Stimulated activated CD4-positive, alpha-beta T cell treated with anti-CD3 and anti-CD28 coated beads, Interleukin-15, amount 100 ng/mL, for 24 hours (primary cell): ENCODE measurements around the gene NXF1.
"Not testable (repeated sequence)": the region's sequence is repeated elsewhere in the genome, so short reads cannot be mapped to it uniquely, and the experiment has no call there.

ENCODE experiments used
- DNase-seq: peaks from one replicate; pipeline ENCODE4 v3.0.0-alpha.2; 2020

Gene NXF1

DNA sequence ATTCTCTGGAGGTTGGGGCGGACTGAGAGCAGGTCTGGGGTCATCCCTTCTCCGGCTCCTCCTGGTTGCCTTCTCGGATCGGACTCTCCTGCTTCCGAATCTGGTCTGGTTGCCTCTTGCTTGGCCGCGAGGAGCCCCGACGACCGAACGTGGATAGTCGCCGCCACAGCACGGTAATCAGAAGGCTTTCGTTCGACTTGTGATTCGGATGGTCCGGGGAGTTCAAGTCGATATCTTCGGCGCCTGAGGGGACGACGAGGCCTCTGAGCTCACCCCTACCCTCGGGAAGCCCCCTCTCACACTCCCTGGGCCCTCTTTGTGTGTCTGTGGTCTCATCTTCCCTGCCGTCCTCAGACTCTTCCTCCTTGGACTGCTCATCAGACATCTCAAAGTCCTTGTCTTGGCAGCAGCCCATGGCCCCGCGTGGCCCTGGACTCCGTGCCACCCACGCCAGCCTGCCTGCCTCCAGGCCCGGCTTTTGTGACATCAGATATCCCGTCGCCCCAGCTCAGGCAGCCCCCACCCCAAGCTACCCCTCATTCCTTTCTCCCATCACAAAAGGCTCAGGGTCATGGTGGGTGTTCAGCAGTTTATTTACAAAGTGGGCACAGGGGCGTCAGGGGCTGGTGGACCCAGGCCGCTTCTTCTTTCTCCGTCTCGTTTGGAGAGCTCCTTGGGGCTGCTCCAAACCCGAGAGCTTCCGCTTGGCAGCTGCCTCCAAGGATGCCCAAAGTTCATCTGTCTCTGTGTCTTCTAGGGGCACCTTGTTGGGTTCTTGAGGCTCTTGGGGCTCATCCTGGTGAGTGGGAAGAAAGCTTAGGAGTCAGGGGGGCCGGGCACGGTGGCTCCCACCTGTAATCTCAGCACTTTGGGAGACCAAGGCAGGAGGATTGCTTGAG is 27.3 kb upstream of the NXF1 start, which contains the start of gene TEX54:
Gene TEX54, minus strand, starts transcription at position 506 of the 899 bp plus-strand sequence.
- DNase-seq, result no peak

DNA sequence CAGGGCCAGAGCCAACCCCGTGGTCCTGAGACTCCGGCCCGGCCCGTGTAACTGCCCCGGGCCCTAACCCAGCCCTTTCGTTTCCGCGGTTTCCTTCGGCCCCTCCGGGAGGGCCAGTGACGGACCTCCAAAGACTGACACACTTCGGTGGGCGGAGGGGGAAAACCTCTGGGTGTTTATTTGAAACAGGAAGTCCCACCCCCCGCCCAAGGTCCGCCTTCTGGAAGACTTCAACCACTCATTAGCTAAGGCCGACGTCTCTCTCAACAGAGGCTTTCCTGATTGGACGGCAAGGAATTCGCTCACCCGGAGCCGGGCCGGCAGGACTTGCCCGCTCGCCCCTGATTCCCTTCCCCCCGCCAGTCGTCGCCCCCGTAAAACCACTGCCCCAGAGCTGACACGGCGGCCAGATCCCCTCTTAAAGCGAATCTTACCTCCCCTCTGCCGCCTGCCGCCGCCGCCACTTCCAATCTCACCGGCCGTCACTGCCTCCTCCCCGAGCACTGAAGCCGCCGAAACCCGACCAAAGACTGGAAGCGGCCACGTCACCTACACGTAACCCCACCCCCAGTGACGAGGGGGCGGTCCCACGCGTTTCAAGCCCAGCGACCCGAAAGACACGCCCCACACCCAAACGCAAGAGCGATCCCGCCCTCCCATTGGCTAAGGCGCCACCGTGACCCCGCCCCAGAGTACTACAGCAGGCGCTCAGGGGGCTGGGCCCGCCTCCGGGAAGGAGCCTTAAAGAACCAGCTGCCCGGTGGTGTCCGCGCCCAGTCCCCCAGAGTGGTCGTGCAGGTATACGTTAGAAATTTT is 26.5 kb upstream of the NXF1 start, which contains the start of gene STX5:
Gene STX5, minus strand, starts transcription at position 532 of the 816 bp plus-strand sequence. CDS start 808 bp downstream, outside the sequence.
- DNase-seq, result peak; percentile 100

DNA sequence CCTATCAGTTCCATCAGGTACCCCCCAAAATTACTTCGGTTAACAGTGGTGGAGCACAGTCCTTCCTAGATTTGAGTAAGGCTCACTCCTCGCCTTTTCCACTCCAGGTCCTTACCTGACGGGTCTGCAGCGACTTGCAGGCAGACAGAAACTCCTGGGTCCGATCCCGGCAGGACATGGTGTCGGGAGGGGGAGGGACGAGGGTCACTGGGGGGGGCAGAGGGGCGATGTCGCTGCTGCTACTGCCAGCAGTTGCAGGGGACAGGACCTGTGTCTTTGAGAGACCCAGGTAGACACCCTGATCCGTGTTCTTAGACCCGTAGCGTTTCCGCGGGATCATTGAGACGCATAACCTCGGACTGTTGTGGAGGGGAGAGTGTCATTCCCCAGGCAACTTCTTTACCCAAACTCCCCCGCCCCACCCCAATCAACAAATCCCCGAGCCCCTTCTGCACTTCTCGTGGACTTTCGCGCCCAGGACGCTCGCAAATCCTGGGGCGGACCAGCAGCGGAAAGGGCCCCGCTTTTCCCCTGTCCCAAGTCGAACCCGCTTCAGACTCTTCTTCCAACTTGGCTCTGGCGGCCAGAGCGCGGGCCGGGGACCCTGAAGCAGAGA is 25.8 kb upstream of the NXF1 start:
- no peak for DNase-seq

DNA sequence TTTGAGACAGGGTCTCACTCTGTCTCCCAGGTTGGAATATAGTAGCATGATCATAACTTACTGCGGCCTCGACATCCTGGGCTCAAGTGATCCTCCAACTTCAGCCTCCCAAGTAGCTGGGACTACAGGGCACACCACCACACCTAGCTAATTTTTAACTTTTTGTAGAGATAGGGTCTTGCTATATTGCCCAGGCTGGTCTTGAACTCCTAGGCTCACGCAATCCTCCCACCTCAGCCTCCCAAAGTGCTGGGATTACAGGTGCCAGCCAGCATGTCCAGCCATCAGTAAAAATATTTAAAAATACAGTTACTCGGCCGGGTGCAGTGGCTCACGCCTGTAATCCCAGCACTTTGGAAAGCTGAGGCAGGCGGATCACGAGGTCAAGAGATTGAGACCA is 22.9 kb upstream of the NXF1 start:
- not testable (repeated sequence) for DNase-seq

DNA sequence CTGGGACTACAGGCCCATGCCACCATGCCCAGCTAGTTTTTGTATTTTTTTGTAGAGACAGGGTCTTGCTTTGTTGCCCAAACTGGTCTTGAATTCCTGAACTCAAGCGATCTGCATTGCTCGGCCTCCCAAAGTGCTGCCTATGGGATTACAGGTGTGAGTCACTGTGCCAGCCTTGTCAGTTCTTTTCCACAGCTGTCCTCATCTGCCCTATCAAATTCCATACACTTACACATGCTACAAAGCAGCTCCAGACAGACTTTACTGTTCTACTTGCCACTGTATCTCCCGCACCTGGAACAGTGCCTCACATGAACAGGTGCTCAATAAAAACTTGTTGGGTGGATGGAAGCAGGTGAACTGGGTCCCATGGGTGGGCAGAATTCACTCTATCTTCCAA is 18.4 kb upstream of the NXF1 start:
- DNase-seq, result no peak

DNA sequence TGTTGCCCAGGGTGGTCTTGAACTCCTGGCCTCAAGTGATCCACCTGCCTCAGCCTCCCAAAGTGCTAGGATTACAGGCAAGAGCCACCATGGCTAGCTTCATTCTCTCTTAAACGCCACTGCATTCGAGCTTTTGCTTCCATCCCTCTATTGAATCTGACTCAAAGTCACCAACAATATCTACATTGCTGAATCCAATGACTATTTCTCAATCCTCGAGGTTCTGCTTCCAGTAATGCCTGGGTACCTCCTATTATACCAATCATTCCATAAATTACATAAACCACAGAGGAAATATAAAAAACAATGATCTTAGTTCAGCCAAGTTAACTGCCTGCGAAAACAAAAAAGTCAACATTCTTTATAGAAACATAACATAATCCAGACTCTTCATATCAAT is 11.9 kb upstream of the NXF1 start:
- DNase-seq, result no peak

DNA sequence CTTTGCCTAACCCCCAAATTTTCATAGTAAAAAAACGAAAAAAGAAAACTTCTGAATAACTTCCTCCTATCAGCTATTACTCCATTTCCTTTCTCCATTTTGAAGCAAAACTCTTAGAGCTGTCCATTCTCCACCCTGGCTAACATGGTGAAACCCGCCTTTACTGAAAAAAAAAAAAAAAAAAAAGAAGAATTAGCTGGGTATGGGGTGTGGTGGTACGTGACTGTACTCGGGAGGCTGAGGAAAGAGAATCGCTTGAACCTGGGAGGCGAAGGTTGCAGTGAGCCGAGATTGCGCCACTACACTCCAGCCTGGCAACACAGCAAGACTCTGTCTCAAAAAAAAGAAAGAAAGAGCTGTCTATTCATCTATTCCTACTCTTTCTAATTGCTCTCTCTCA is 11.3 kb upstream of the NXF1 start:
- no peak for DNase-seq

DNA sequence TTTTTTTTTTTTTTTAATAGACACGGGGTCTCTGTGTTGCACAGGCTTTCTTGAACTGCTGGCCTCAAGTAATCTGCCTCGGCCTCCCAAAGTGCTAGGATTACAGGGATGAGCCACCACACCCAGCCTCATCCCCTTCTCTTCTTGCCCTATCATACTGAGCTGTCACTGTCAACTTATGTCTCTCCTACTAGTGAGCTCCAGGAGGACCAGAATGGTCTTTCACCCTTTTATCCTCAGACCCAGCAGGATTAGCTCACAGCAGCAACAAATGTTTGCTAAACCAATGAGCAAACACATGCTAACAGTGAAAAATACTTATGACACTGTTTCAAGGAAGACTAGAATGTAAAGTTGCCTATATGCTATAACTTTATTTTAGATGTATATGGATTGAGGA is 6.4 kb upstream of the NXF1 start:
- no peak for DNase-seq

DNA sequence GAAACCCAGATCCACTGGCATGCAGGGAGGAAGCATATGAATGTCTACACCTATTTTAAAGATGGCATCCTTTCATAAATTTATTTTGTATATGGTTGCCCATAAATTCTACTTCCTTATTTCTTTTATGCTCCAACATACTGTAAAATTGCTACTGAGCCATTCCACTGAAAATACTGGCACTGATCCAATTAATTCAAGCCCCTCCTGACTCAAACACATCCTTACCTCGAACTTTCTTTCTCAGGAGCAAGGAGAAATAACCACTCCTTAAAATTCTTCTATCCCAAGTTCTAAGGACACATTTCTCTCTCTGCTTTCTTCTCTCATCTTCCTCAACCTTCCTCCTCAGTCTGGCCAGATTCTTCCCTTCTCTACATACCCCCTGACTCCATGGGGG is 5.5 kb upstream of the NXF1 start:
- no peak for DNase-seq

DNA sequence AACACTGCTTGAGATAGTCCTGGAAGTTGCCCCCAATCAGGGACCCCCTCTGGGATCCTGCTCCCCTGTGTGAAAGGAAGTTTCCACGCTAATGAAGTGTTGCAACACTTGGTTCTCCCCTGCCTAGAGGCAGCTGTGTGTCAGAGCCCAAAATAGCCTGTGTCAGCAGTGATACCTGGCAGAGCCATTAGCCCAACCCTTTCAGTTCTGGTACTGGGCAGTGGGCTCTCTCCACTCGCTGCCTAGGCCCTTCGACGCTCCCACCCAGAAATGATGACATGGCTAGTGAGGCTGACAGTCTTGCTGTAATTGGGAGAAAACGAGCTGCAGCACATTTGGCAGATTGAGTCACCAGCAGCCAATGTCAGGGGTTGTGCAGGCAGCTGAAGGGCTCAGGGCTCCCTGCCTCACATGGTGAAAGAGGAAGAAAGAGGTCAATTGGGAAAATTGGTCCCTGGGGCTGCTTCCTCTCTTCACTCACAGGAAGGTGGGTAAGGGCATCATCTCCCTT is 1.4 kb upstream of the NXF1 start:
- no peak for DNase-seq

DNA sequence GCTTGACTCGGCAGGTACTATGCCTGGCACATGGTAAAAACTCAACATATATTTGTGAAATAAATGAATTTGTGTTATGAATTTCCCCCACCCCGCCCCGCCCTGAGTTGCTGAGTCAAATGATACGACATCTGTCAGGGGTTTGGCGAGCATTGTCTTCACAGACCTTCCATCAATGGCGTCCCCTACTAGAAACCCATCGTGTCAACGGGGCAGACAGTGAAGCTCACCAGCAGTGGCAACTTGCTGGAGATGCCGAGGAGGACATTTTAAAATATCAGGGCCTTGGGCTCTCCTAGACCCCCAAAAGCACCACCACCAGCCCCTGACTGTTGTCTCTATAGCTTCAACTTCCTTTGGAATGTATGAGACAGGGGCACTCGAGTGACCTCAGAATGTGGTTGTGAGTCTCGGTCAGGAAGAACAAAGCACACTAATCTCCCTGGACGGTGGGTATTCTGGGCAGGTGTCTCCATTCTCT is 761 bp upstream of the NXF1 start:
- peak; percentile 45 for DNase-seq

DNA sequence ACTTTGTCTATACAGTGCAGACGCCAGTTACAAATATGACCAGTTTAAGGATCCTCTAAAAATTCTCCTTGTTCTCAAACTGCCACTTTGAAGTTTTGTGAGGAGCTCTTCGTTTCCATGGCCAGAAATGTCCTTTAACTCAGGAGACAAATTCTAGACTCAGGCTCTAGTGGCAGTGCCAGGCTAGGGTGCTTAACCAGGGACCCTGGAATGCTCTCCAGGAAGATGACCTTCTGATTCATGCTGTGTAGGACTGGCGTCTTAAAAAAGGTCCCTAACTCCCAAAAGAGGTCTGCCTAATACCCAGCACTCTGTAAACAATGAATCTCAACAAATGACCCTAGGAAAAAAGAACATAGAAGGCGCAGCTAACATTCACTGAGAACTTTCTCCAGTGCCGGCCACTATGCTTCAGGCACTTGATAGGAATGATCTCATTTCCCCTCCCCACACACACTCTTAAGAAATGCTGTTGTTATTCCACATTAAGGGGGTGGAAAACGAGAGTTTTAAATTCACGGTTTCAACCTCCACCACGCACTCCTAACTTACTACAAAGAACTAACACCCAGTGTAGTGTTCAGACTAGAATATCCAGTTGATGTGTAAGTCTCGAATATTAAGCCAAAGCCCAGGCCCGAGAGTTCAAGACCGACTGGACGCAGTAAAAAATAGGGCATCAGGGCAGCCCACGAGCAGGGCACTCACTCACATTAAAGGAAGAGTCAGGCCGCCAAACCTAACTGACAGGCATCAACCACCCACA is 747 bp downstream of the NXF1 start:
- no peak for DNase-seq

DNA sequence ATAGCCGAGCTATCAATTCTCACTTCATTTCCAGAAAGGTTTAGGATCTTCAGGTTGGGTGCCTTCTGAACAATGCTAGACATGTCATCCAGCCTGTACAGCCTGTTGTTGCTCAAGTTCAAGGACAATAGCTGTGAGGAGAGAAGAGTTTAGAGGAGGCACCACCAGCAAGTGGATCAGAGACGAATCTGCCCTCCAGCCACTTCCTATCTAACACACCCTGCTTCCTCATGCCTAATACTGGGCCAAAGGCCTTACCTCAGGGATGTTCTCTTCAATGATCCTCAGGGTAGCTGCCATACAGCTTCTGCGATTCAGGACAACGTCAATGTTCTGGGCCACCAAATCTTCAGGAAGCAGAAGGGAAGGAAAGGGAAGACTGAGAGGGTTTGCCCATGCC is 4.2 kb downstream of the NXF1 start:
- DNase-seq, result no peak

DNA sequence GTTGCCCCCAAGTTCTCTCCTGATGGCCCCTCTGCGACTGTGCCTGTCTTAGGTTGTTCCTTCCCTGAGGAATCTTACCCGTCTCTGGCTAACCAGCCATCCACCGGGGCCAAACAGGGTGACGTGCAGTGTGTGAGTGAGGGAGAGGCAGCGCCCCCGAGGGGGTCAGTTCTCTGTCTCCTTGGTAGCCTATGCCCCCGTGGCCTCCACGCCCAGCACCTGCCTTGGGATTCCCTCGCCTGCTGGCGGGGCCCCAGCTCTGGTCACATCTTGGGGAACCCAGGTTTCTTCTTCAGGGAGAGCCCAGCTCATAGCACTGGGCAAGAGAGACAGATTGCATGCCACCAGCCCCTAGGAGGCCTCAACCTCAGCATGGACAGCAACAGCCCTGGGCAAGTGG is 5.8 kb downstream of the NXF1 start:
- DNase-seq, result no peak

DNA sequence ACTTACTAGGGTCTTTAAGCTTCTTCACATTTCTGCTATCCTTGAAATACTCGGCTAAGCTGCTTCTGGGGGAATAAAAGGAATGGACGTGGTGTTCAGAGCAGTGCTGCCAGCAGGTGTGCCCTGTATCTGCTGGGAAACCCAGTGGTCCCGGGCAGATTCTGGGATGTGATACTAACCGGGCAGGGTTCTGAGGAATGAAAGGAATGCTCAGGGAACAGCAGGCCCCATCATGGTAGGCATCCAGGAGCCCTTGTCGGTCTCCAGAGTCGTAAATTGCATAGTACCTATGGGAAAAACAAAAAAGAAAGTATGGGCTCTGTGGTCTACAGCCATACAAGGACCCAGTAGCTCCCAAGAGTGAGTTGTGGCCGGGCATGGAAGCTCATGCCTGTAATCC is 9.0 kb downstream of the NXF1 start:
- DNase-seq, result no peak

DNA sequence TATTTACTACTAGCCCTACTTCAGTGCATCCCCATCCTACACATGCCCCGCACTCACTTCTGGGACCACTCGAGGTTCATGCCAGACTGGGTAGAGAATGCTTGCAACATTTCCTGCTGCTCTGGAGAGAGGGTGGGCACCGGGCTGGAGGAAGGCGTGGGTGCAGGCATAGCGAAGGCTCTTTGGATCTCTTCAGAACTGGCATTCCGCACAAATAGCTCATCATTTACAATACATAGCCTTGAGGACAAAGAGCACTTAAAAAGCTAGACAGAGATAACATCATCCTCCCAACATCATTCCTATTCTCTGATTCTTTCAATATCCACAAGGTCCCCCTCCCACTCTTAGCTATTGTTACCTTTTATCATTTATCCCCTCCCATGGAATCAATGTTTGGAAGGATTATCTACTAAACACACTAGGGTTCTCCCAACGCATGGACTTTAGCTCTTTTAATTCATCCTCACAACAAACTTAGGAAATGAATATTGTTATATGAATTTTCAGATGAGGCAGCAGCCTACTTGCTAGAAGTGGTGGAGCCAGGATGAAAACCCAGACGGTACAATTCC is 11.0 kb downstream of the NXF1 start:
- DNase-seq, result no peak

DNA sequence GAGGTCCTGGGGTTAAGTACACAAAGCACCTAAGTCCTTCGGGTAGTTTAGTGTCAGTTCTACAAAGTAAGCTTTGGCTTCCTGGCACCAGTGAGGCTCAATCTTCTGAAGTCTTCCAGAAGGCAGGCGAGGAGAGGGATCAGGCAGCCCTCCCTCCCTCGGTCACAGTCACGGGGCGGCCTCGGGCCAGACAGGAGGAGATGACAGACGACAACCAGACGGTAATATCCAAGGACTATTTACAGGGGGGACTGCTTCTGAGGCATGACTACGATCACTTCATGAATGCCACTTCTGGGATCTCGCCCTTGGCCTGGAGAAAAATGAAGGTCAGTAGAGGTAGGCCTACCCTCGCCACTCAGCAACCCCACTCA is 13.1 kb downstream of the NXF1 start:
- peak; percentile 23 for DNase-seq

DNA sequence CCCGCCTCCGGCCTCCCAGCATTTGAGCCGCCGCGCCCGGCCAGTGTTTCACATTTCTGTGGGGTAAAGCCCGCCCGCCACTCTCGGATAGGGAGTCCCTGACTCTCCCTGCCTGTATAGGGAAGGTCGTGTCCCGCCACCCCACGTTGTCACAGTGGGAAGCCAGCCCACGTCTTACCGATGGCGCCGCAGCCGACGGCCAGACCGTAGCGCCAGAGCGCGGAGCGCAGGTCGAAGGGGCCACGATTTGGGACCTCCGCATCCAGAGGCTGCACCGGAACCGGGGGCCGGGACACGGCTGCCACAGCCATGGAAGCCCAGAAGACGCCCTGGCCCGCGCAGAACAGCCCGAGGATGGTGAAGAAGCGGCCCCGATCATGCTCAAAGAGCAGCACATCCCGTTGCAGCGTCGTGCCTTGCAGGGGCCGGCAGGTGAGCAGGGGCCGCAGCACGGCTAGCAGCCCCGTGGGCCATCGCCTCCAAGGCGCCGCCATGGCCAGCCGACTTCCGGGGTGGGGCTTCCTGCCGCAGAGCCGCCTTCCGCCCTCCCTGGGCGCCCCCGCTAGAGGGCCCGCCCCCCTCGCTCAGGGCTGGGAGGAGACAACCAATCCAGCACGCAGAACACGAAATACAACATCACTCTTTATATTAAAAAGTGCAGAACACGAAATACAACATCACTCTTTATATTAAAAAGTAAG is 13.6 kb downstream of the NXF1 start, which contains the start of gene TMEM223:
Gene TMEM223, minus strand, starts transcription at position 506 of the 701 bp plus-strand sequence. Its CDS starts 12 bp downstream, at position 494.
- peak; percentile 95 for DNase-seq

DNA sequence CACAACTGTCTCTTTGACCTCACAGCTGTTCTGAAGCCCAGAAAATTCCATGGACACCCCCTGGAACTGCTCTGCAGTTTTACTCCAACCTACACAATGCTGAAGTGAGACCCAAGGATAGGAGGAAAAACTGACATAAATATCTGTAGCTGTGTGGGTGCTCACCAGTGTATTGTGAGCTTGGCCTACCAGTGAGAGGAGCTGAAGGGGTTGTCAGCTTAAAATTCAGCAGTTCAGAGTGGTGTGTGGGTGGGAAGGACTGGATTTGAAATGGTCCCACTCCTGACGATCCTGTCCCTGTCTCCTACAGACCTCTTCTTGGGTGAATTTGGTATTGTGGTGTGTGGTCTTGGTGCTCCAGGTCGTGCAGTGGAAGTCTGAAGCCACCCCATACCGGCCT is 15.7 kb downstream of the NXF1 start:
- no peak for DNase-seq

DNA sequence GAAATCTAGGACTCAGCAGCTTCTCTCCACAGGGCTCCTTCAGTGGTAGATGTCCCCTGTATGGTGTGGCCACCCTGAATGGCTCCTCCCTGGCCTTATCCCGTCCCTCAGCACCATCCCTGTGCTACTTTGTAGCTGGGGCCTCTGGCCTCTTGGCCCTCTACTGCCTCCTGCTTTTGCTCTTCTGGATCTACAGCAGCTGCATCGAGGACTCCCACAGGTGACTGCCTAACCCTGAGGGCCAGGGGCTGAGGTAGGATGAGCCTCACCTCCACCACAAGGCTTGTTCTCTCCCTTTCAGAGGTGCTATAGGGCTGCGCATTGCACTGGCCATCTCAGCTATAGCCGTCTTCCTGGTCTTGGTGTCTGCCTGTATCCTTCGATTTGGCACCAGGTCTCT is 16.2 kb downstream of the NXF1 start:
- no peak for DNase-seq
